Skeletal muscle tissue (tissue), 4 donors: ENCODE data around the gene CDH22. TPM values are rescaled to one million over a fixed set of nuclear protein-coding genes. Genes with fewer than 3 reads are reported as not detected.

Source experiments
- H3K27ac ChIP-seq: one replicate; pipeline ENCODE4 v1.7.0; 2013; ENCODE audit warnings: mild to moderate bottlenecking, low read depth, low read length, inconsistent platforms
- H3K27me3 ChIP-seq, 3 donors: one replicate each; pipeline ENCODE4 v1.7.0; 2013; ENCODE audit warnings: low read length in 3 of 3; ENCODE audit not compliant: control insufficient read depth in 3 of 3, insufficient read depth in 3 of 3
- H3K36me3 ChIP-seq, 3 donors: one replicate each; pipeline ENCODE4 v1.7.0; 2013; ENCODE audit warnings: low read length in 3 of 3; ENCODE audit not compliant: control insufficient read depth in 3 of 3, insufficient read depth in 3 of 3
- H3K4me1 ChIP-seq, 3 donors: one replicate each; pipeline ENCODE4 v1.7.0; 2013; ENCODE audit warnings: low read length in 3 of 3, mild to moderate bottlenecking in 3 of 3; ENCODE audit not compliant: control insufficient read depth in 3 of 3, insufficient read depth in 3 of 3
- H3K4me3 ChIP-seq, 3 donors: one replicate each; pipeline ENCODE4 v1.7.0; 2013; ENCODE audit warnings: low read length in 3 of 3
- H3K9ac ChIP-seq, 3 donors: one replicate each; pipeline ENCODE4 v1.7.0; 2013; ENCODE audit warnings: low read length in 3 of 3, mild to moderate bottlenecking in 3 of 3, moderate library complexity in 2 of 3, low read depth in 1 of 3
- H3K9me3 ChIP-seq, 3 donors: one replicate each; pipeline ENCODE4 v1.7.0; 2013; ENCODE audit warnings: low read length in 3 of 3; ENCODE audit not compliant: control insufficient read depth in 3 of 3
- total RNA-seq: library from RNA; depleted of rRNA; stranded (reverse); fragments of >200 nt; gene quantifications from one replicate; pipeline ENCODE4 v1.2.3, GENCODE V29; 2014
- donor health status: Osteomylitis.

CDH22 gene
- total RNA-seq, 1 donor from 2014 or later = 0.52 TPM

DNA sequence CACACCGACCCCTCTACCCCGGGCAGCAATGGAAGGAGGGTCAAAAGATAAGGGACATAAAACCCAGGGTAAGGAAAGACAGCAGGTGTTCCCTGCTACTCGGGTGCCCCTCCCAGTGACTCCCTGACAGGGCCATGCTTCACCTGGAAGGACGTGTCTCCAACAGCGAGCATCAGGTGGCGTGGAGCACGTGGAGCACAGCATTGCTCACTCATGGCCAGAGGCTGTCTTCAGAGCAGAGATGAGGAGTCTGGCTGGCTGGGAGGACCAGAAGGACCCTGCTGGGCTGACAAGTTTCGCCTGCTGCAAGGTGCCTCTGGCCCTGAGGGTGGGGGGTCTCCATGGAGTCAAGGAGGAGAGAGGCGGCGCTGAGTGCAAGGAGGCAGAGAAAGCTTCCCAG is 15.3 kb upstream of the CDH22 start:
- no peaks in the 10 kb centered on the region for H3K4me1 ChIP-seq
- no peaks in the 10 kb centered on the region for H3K36me3 ChIP-seq
- H3K4me3 ChIP-seq = no peak overlapping the region
- H3K27ac ChIP-seq = no peak overlapping the region
- H3K9ac ChIP-seq = no peak overlapping the region
- H3K9me3 ChIP-seq = no peaks in the 10 kb centered on the region
- peaks cover 12 to 13% (median 12%) of the 10 kb centered on the region in 3 donors for H3K27me3 ChIP-seq

- H3K36me3 ChIP-seq = no peaks in the 10 kb centered on the region
- peaks cover 0 to 4% (median 3%) of the 10 kb centered on the region in 3 donors for H3K4me1 ChIP-seq
- H3K4me3 ChIP-seq = no peak overlapping the region
- H3K27me3 ChIP-seq = peaks cover 12 to 19% (median 13%) of the 10 kb centered on the region in 3 donors
- no peak overlapping the region for H3K9ac ChIP-seq
- no peak overlapping the region for H3K27ac ChIP-seq
- H3K9me3 ChIP-seq = no peaks in the 10 kb centered on the region
These were observed 14.3 kb upstream of the CDH22 start for GRCh38 chr20:46322641-46323040.

DNA sequence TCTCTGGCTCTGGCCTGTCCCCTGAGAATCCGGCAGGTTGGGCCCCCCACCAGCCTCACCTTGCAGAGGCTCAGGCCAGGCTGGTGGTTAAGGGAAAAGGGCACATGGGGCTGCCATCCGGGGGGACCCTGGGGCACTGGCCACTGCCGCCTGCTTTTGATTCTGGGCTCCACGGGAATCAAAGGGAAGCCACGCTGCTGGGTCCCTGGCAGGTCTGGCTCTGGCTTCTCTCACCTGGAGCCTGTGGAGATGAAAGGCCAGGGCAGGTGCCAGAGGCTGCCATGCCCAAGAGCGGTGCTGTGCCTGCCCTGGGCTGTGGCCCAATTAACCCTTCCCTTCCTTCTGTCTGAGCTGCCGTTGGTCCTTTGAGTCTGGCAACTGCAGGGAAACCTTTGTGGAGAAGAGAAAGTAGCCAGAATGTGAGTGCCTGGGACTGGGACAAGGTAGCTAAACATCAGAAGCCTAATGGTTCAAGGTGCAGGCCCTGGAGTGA is 9.4 kb upstream of the CDH22 start:
- no peak overlapping the region for H3K27ac ChIP-seq
- no peaks in the 10 kb centered on the region for H3K36me3 ChIP-seq
- peaks cover 28 to 39% (median 30%) of the 10 kb centered on the region in 3 donors for H3K27me3 ChIP-seq
- no peaks in the 10 kb centered on the region for H3K9me3 ChIP-seq
- H3K9ac ChIP-seq = peak overlapping the region in 2 of 3 donors; percentile 1 to 54
- peaks cover 4 to 15% (median 14%) of the 10 kb centered on the region in 3 donors for H3K4me1 ChIP-seq
- no peak overlapping the region for H3K4me3 ChIP-seq

DNA sequence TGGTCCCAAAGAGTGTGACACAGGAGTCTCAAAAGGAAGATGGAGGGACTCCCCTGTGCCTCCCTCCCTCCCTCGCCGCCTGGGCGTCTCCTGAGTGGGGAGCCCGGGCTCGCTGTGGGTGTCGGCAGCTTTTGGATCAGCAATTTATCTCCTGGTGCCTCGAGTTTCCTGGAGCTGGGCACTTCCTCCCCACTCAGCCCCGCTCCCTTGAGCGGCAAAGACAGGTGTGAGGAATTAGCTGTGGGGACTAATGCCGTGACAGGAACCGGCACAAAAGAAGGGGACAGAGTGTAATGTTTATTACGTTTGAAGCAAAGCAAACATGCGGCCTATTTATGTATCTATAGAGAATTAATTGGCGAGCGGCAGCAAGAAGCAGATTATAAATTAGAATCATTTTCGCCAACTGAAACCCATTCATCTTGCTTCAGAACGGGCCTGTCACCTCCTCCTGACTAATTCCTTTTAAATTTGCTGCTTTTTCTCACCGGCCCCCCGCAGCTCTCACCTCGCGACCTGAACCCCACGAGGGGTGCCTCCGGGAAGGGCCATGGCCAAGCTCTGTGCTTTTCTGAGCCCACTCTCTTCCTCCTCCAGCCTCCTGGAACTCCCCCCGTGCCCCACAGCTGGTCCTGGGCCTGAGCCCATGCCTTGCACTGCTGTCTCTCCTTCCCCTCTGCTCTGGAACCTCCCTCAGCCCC is 8.8 kb upstream of the CDH22 start:
- no peaks in the 10 kb centered on the region for H3K9me3 ChIP-seq
- H3K36me3 ChIP-seq = no peaks in the 10 kb centered on the region
- peak overlapping the region in 2 of 3 donors; percentile 32 to 54 for H3K9ac ChIP-seq
- peak overlapping the region in 2 of 3 donors; percentile 22 to 40 for H3K4me3 ChIP-seq
- peaks cover 26 to 43% (median 35%) of the 10 kb centered on the region in 3 donors for H3K27me3 ChIP-seq
- no peak overlapping the region for H3K27ac ChIP-seq
- H3K4me1 ChIP-seq = peaks cover 4 to 15% (median 14%) of the 10 kb centered on the region in 3 donors

DNA sequence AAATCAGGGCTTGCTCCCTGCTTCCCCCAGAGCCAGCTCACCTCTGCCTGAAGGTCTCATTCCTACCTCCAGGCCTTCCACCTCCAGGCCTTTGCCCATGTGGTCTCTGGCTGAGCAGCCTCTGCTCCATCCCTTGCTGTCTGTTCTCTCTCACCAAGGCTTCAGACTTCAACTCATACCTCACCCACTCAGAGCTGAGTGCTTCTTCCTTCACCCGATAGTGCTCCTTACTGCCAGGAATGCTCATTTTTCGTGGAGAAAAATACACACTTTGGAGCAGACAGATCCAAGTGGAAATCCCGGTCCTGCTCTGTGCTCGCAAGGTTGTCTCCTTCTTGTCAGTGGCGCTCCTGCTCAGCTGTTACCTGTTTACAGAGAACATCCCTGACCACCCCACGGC is 7.0 kb upstream of the CDH22 start:
- no peaks in the 10 kb centered on the region for H3K9me3 ChIP-seq
- no peak overlapping the region for H3K4me3 ChIP-seq
- H3K27me3 ChIP-seq = peaks cover 43 to 59% (median 53%) of the 10 kb centered on the region in 3 donors
- peaks cover 4 to 15% (median 14%) of the 10 kb centered on the region in 3 donors for H3K4me1 ChIP-seq
- no peaks in the 10 kb centered on the region for H3K36me3 ChIP-seq
- no peak overlapping the region for H3K9ac ChIP-seq
- H3K27ac ChIP-seq = no peak overlapping the region

- Histone ChIP-seq H3K36me3 (no peaks in the 10 kb centered on the region), H3K9ac (no peak overlapping the region), H3K27me3 (peaks cover 61 to 73% (median 72%) of the 10 kb centered on the region in 3 donors), H3K4me1 (peaks cover 4 to 19% (median 17%) of the 10 kb centered on the region in 3 donors), H3K27ac (no peak overlapping the region), H3K4me3 (no peak overlapping the region), H3K9me3 (no peaks in the 10 kb centered on the region)
These were observed 4.9 kb upstream of the CDH22 start for GRCh38 chr20:46312945-46313861.

DNA sequence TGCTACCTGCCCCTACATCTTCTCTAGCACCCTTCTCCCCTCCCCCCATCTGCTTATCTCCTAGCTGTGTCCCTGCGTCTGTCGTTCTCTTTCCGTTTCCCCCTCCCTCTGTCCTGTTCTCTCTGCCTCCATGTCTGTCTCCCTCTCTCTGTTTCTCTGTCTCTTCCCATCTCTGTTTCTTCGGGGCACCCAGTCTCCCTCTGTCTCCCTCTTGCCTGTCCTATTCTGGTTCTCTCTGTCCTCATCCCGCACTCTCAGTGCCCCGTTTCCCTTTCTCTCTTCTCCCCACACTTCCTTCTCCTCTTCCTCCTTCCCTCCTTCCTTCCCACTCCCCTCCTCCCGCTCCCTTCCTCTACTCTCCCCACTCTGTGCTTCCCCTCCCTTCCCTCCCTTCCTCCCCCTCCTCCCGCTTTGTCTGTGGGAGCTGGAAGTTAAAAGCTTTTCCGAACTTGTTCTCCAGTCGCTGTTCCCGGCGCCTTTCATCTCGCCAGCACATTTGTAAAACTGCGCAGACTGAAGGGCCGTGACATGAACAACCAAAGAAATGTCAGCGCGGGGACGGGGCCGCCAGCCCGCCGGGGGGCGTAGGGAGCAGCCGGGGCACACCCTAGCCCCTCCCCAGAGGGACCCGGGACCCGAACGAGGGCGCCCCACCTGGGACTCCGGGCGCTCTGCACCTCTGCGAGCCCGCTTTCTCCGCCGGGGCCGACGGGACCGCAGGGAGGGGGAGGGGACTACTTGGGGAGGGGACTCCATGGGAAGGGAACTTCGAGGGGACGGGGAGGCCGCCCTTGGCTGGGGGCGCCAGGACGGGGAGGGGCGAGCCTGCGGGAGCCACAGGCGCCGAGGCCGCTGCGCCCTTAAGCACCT is 4.0 kb upstream of the CDH22 start:
- Histone ChIP-seq H3K4me3 (peak overlapping the region in 1 of 3 donors; percentile 19), H3K9ac (no peak overlapping the region), H3K27ac (no peak overlapping the region), H3K4me1 (peaks cover 1 to 11% (median 11%) of the 10 kb centered on the region in 3 donors), H3K27me3 (peaks cover 64 to 77% (median 74%) of the 10 kb centered on the region in 3 donors), H3K36me3 (no peaks in the 10 kb centered on the region), H3K9me3 (no peaks in the 10 kb centered on the region)

- H3K27me3 ChIP-seq = peaks cover 70 to 83% (median 80%) of the 10 kb centered on the region in 3 donors
- H3K4me3 ChIP-seq = no peak overlapping the region
- H3K36me3 ChIP-seq = no peaks in the 10 kb centered on the region
- H3K4me1 ChIP-seq = peaks cover 0 to 7% (median 4%) of the 10 kb centered on the region in 3 donors
- no peaks in the 10 kb centered on the region for H3K9me3 ChIP-seq
- H3K27ac ChIP-seq = no peak overlapping the region
- H3K9ac ChIP-seq = no peak overlapping the region
These were observed 3.4 kb upstream of the CDH22 start for GRCh38 chr20:46311719-46312074.

GRCh38 chr20:46311039-46311650 is 2.8 kb upstream of the CDH22 start:
- Histone ChIP-seq H3K27ac (no peak overlapping the region), H3K4me3 (no peak overlapping the region), H3K36me3 (no peaks in the 10 kb centered on the region), H3K9me3 (no peaks in the 10 kb centered on the region), H3K9ac (no peak overlapping the region), H3K4me1 (peaks cover 0 to 4% (median 4%) of the 10 kb centered on the region in 3 donors), H3K27me3 (peaks cover 75 to 88% (median 85%) of the 10 kb centered on the region in 3 donors)
